CD4-positive, alpha-beta T cell treated with Interleukin-4 for 4 hours (primary cell): ENCODE measurements around the gene FYN.
"Not testable (repeated sequence)": the region's sequence is repeated elsewhere in the genome, so short reads cannot be mapped to it uniquely, and the experiment has no call there.

Experiments
- DNase-seq: peaks from one replicate; pipeline ENCODE4 v3.0.0-alpha.2; 2020

Gene FYN

DNA sequence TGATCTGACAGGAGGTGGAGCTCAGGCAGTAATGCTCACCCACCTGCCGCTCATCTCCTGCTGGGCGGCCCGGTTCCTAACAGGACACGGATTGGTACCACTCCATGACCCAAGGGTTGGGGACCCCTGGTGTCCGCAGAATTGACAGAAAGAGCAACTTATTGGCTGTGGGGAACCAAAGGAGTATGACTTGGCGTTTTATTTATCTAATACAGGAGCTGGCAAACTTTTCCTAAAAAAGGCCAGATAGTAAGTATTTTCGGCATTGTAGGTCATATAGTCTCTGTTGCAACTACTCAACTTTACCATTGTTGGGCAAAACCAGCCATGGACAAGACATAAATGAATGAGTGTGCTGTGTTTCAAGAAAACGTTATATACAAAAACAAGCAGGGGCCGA lies 223.2 kb downstream of the FYN start:
- no peak for DNase-seq

DNA sequence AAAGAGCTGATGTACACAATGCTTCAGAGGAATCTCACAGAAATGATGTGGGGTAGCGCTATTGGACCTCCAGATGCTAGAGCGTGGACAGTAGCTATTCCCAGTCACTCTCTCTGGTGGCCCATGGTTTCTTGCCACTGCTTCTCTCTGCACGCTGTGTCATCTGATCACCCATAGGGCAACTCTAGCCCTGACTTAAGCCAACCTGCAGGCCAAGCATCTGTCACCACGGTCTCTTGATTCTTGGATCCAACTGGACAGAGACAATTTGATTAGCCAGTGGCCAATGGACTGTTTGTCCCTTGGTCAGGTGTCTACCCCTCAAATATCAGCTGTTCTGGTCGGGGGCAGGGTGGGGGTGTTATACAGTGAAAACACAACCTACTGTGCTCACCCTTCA lies 225.2 kb downstream of the FYN start:
- no peak for DNase-seq

DNA sequence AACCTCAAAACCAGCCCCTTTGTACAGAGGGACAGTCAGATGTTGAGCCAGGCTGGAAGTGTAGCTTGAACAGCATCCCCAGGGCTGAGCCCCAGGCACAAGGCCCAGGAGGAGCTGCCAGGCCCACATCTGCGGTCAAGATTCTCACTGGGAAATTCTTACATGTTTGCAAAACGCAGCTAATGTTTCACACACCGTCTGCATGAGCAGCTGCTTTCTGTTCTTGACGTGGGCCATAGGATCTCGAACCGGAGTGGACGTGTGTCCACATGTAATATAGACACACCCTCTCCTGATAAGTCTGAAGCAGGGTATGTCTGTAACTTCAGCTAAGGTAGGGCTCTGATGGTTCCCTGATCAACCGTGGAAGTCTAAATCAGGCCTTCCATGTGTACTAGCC lies 226.3 kb downstream of the FYN start:
- no peak for DNase-seq

DNA sequence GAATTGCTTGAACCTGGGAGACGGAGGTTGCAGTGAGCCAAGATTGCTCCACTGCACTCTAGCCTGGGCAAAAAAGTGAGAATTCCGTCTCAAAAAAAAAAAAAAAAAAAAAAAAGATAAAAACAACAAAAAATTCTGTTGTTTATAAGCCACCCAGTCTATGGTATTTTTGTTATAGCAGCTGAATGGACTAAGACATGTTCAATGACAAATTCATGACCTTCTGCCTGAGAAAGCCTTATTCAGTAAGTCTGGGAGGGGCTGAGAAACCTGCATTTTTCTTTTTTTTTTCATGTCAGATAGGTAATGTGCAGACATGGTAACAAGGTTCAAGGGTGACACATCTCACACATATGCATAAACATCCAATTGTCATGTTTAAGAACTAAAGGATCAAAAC lies 227.2 kb downstream of the FYN start:
- no peak for DNase-seq

DNA sequence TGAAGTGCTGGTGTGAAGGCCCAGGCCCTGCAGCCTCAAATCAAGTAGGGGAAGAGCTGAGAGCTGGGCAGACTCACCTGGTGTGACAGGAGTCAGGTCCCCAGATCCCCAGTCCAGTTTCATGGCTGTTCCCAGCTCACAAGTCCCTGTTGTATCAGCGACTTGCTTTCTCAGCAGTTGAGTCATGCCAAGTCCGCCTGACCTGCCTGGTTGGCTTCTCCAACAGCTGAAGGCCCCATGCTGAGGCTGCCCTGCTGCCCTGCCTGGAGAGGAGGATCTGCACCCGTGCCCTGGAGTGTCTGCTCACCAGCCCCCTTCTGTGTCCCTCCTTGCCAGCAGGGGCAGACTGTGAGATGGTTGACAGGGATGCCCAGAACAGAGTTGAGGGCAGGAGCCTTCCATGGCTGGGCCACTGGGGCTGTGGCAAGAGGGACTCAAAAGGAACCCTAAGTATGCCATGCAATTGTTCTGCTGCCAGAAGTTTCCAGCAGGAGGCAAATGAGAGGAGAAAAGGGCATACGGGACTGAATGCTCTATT lies 228.3 kb downstream of the FYN start:
- no peak for DNase-seq

DNA sequence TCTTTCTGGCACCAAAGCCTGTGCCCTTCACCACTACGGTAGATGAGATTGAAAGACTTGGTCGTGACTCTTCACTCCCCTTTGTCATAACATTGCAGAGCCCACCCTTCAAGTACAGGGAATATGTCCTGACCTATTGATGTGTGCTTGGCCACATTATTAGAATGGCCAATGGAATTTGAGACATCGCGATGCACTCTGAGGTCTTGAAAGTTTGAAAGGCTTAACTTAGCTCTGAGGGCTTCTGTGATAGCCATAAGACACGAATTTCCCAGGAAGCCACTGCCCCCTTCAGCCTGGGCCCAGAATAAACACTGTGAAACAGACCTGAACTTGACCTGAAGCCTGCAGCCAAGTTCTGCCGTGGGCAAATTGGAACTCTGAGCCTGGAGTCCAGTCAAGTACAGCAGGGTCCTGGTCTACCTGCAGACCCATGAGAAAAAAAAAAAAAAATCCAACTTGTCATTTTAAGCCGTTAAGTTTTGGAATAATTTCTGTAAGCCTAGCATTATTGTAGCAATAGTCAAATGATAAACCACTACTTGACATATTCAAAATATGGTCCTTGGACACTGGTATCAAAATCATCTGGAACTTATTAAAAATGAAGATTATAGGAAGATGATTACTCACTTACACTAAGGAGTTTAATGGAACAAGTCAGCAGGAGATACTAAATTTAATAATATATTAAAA lies 230.6 kb downstream of the FYN start:
- no peak for DNase-seq

DNA sequence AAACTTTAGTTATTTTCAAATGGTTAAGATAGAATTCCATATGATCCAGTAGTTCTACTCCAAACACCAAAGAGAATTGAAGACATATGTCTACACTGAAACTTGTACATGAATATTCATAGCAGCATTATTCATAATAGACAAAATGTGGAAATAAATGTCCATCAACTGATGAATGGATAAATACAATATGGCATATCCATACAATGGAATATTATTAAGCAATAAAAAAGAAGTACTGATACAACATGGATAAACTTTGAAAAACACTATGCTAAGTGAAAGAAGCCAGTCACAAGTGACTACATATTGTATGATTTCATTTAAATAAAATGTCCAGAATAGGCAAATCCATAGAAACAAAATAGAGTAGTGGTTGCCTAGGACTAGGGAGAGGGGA lies 234.0 kb downstream of the FYN start:
- DNase-seq, result no peak

DNA sequence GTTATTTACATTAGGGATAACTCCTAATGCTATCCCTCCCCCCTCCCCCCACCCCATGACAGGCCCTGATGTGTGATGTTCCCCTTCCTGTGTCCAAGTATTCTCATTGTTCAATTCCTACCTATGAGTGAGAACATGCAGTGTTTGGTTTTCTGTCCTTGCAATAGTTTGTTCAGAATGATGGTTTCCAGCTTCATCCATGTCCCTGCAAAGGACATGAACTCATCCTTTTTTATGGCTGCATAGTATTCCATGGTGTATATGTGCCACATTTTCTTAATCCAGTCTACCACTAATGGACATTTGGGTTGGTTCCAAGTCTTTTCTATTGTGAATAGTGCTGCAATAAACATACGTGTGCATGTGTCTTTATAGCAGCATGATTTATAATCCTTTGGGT lies 238.3 kb downstream of the FYN start:
- DNase-seq, result not testable (repeated sequence)

DNA sequence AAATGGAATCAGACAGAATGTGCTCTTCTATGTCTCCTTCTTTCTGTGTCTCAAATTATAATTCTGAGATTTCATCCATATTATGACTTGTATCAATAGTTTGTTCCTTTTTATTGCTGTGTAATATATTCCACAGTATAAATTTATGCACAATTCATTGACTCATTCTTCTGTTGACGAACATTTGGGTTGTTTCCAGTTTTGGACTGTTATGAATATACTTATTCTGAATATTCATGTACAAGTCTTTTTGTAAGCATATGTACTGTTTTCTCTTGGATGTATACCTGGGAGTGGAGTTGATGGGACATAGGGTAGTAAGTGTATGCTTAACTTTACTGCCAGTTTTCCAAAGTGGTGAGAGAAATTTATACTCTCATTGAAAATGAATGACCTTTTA lies 239.4 kb downstream of the FYN start:
- DNase-seq, result no peak

DNA sequence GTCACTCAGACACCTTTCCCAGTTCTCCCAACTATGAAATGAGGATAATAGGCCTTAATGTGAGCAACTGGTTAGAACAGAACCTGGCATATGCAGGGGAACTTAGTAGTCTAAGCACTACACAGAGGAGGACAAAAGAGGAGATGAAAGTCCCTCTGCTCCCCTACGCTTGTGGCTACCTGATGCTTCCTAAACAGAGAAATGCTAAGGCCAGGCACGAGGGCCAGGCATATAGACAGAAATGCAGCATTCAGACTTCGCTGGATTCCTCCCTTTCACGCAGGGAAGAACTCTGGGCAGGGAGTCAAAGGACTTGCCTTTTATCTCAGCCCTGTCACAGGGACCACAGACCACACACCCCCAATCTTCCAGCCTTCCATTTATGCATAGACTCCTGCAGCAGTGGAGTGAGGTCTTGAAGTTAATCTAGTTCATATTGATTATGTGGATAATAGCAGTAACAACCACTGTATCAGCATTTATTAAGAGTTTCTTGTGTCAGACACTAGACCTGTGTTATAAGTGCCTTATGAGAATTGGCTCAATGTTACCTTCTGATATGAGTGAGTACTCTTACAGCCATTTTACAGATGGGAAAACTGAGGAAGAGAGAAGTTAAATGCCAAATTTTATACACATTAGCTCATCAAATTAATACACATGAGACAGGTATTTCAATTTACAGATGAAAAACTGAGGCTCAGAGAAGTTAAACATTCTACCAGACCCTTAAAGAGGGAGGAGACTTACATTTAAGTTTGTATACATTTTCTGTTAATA lies 240.6 kb downstream of the FYN start:
- DNase-seq, result no peak

DNA sequence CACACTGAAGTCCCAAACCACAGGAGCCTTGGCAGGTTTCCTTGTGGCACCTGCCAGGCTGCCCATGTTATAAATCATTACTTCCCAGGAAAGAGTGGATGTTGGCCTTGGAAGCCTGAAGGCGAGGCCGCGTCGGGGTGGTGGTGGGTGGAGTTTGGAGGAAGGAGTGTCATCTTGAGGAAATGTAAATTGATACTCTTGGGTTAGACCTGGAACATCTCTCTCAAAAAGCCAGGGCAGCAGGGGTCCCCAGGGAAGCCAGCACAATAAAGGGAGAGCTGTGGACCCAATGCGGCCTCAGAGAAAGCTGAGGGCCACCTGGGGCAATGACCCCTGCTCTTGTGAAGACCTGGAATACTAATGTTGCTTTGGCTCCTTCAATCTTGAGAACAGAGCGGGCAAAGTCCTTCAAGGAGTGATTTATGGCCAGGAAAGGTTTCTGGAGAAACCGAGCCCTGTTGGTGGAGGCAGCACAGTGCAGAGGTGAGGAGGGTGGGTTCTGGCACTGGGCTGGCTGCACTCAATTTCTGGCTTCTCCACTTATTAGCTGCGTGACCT lies 241.3 kb downstream of the FYN start:
- no peak for DNase-seq

DNA sequence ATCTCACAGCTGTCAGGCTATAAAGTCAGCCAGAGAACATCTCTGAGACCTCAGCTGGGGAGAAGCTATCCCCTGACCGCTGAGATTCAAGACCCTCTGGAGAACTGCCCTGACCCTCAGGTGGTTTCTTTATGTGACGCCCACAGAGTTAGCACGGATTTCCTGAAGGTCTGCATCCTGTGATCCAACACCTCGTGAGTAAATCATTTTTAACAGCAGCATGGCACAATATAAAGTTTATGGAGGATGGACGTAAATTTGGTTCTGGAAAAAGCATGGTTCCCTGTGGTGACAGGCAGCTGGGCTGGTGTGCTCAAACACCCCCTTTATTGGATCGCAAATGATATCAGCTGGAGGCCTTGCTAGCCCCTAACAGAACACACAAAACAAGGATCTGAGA lies 242.2 kb downstream of the FYN start:
- no peak for DNase-seq

DNA sequence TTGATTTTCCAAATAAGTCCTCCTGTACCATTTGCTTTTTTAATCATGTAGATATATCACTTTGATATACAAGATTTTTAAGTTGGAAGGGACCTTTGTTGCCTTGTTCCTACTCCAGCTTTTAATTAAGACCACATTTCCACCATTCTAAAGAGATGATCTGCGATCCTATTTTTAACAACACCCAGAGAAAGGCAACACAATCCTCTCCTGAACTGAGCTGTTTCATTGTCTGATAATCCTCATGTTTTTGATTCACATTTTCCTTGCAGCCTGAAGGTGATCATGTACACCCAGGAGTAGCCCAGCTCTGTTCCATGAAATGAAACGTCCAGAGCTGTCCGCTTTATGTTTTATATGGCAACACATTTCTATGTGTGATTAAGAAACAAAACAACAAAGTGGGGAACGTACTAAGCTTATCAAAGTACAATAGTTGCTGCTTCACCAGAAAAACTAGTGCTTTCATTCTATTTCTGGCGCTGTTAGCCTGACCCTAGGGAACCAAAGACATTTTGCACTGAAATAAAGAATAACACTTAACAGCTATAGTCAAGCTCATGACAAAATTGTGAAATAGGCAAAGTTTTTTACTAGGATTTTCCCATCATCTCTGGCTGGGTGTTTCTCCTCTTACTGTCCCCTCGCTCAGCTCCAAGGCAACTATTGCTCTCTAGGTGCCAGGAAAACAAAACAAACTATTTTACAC lies 245.0 kb downstream of the FYN start:
- DNase-seq, result no peak

DNA sequence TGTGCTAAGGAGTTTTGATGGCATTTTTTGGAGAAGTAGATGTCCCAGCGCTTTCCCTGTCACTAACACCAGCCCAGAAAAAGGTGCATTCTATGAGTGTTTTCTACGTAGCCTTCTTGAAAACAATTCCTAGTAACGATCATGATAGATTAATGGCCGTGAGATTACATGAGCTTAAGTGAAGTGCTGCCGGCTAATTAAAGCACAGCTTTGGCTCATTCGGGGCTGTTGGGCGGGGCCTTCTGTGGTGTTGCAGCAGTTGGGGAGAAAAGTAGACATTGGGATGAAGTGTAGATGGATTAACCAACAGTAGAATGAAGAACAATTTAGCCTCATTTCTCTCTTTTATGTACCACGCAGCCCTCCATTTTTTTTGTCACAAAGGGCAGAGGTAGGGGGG lies 246.8 kb downstream of the FYN start:
- DNase-seq, result no peak

DNA sequence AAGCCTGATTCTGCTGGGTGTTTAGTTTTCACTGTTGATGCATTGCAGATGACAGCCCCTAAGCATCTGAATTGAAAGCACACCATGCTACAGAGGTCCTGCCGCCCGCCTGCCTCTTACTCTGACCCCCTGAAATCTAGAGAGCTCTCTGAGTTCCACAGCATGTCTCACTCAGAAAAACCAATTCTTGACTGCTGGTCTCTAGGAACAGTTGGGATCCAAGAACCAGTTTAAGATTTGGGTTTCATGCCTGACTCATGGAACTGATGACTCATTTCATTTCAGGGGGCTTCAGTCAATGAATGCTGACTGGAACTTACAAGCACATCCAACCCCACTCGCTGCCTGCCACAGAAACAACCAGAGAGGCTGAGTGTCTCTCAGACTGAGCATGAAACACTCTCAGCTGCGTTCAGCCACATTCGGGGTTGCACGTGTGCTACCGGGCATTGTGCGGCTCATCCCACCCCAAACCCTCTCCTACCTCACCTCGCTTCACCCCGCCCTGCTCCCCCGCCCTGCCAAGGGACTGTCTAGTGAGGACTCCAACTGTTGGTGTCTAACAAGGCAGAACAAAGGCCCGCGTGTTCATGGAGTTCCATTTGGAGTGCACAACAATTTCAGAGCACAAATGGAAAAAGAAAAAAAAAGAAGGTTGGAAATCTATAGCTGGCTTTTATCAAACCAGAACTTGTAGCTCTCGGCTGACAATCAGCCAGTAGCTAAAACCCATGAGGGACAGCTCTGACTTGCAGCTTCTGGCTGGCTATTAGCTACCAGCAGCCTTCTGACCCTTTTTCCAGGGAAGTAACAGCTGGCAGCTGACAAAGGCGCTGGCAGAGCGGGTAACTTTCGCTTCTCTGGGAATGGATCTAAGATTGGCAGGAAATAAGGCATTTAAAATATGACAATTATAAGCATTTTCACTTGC lies 247.5 kb downstream of the FYN start:
- DNase-seq, result no peak

DNA sequence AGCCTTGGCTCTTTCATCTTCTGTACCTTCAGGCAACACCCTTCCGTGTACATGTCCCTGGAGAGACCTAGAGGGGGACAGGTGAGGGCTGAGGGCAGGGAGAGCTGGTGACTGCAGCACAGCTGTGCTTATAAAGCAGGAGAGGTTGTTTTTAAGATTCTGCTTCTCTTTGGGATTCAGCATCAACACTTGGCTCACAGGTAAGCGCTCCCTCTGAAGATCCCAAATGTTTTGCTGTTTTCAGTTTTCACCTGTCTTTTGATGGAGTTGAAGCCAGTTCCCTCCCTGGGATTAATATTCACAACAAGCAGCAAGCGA lies 248.2 kb downstream of the FYN start:
- DNase-seq, result no peak

DNA sequence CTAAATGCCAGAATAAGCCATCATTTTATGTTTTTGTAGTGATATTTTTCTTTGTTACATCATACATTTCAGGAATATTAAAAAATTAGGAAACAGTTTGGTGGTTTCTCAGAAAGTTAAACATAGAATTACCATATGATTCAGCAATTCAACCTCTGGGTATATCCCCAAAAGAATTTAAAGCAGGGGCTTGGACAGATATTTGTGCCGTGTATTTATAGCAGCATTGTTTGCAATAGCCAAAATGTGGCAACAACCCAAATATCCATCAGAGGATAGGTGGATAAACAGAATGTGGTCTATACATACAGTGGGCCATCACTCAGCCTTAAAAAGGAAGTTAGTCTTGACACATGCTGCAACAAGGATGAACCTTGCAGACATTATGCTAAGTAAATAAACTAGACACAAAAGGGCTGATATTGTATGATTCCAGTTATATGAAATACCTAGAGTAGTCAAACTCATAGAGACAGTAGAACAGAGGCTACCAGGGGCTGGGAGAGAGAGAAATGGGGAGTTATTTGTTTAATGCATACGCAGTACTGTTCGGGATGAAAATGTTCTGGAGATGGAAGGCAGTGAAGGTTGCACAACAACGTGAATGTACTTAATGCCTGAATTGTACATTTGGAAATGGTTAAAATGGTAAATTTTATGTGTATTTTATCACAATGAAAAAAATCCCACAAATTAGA lies 248.7 kb downstream of the FYN start:
- DNase-seq, result no peak

DNA sequence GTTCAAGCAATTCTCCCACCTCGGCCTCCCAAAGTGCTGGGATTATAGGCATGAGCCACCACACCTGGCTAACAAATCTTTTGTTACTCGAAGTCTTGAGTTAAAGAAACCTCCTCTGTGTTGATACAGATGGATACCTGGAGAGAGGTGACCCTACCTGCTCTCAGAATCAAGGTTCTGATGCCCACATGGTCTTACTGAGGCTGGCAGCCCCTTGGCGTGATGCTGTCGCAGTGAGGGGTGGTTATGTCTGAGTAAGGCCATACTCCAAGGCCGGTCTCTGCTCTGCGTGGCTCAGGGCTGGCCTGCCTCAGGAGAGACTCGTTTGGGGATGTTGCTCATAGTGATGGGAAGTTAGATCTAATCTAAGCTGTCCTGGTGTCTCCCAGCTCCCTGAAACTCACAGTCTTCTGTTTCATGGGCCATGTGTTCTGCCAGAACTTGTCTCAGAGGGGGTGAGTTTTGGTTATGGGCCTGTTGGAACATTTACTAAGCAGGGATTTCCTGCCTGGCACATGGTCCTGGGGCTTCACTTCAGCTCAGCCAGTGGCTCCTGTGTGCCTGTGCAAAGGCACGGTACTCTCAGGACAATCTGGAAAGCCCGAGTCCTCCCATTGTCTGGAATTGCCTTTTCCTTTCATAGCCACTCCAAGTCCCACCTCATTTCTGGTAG lies 250.1 kb downstream of the FYN start:
- DNase-seq, result no peak

DNA sequence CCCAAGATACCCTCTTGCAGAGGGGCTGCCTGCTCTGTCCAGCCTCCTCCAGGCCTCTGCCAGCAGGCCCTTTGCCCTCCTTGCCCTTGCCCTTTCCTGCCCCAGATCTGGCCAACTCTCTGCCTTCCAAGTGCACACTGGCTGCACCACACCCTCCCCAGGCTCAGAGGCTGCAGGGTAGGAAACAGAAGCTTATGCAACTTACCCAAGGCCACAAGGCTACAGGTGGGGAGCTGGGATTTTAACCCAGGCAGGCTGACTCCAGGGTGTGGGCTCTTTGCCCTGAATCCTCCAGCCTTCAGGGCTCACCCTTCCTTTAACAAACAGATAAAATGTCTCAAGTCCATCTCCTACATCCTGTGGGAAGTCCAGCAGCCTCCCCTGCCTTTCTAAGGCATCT lies 253.1 kb downstream of the FYN start:
- no peak for DNase-seq

DNA sequence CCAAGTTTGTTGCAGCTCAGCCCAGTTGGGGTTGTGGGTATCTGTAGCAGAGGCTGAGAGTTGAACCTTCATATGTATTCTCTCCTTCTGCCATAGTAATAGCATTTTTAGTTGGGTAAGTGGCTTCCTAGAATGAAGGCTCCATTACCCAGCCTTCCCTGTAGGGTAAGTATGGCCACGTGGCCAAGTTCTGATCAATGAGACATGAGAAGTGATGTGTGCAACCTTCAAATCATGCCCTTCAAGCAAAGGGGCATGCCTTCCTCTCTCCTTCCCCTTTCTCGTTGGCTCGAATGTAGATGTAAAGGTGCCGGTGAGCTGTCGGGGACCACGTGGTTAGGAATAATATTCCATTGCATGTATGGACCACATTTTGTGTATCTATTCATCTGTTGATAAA lies 254.8 kb downstream of the FYN start:
- no peak for DNase-seq

DNA sequence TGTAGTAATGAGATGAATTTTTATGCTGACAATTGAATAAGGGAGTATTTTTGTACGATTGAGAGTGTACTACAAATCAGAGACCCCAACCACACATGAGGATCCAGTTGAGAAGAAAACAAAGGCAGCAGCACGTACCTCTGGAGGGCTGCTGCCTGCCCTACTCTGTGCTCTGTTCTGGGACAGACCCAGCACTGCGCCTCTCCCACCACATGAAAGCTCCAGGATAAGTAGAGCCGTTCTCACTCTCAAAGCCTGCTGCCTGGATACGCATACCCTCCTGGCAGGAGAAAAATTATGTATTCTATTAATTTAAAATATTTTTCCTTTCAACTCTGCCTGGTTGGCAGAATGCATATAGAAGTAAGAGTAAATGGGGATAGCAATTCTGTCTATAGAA lies 256.1 kb downstream of the FYN start:
- DNase-seq, result no peak
